GM12874 (cell line): Measurements from ENCODE around the gene ENTPD6.

ENCODE experiments used
- TF ChIP-seq, protein P1 (sequence below): IDR thresholded peaks from 2 replicates; pipeline ENCODE4 v1.5.1; 2011; ENCODE audit warnings: low read depth, mild to moderate bottlenecking, control low read depth, low read length, moderate library complexity; ENCODE audit not compliant: insufficient read depth

ENTPD6 gene

GRCh38 chr20:25219365-25219764 is 23.9 kb downstream of the ENTPD6 start:
- TF ChIP-seq, protein P1, sequence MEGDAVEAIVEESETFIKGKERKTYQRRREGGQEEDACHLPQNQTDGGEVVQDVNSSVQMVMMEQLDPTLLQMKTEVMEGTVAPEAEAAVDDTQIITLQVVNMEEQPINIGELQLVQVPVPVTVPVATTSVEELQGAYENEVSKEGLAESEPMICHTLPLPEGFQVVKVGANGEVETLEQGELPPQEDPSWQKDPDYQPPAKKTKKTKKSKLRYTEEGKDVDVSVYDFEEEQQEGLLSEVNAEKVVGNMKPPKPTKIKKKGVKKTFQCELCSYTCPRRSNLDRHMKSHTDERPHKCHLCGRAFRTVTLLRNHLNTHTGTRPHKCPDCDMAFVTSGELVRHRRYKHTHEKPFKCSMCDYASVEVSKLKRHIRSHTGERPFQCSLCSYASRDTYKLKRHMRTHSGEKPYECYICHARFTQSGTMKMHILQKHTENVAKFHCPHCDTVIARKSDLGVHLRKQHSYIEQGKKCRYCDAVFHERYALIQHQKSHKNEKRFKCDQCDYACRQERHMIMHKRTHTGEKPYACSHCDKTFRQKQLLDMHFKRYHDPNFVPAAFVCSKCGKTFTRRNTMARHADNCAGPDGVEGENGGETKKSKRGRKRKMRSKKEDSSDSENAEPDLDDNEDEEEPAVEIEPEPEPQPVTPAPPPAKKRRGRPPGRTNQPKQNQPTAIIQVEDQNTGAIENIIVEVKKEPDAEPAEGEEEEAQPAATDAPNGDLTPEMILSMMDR: no peak

- TF ChIP-seq, protein P1: peak; percentile 51
These were observed 24.7 kb downstream of the ENTPD6 start for GRCh38 chr20:25220021-25220730.

DNA sequence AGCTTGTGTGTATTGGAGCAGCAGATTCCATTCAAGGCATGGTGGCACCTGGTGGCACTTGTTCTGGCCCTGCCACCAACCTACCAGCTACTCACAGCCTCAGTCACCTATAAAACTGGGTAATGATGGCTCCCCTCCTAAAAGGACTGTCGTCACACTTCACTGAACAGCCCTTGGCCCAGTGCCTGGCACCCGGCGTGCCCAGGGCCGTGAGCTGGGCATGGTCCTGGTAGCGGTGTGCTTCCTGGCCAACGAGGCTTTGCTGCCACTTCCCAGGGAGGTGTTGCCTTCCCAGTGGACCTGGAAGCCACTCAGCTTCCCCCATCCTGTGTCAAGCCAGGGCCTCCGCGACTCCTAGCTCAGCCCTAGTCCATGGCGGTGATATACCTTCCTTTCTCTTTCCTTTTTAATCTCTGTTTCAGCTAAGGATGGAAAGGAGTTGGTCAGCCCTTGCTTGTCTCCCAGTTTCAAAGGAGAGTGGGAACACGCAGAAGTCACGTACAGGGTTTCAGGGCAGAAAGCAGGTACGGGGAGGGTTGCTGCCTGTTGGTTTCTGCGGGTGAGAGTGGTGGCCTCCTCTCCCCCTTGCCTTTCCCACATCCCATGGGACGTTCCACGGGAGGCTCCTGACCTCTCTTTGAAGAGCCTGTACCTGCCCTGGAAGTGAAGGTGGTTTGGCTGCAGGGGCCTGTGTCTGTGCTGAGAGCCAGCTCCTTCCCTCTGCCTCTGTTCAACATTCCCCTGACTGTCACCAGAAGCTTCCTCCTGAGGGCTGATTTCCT is 25.5 kb downstream of the ENTPD6 start:
- TF ChIP-seq, protein P1: no peak

GRCh38 chr20:25221592-25222460 is 26.3 kb downstream of the ENTPD6 start:
- TF ChIP-seq, protein P1: no peak

- TF ChIP-seq, protein P1: no peak
These were observed 27.1 kb downstream of the ENTPD6 start for GRCh38 chr20:25222461-25223178.

DNA sequence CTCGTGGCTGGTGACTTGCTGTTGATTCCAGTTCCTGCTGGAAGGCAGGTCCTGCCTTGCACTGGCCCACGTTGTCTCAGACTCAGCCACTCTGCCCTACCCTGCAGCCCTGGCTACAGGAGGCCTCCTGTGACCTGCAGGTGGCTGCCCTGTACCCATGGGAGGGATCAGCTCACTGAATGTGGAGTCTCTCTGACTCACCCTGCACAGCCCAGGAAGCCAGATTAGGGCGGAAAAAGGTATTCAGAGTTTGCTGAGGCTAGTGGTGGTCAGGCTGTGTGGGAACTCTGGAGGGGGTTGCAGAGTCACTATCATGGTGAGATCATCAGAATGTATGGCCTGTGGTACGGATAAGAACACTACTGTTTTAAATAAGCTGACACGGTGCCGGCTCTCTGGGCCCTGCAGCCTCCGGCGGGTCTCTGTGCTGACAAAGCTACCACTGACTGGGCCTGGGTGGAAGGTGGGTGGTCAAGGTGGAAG is 27.7 kb downstream of the ENTPD6 start:
- TF ChIP-seq, protein P1: no peak
